ENCODE measurements around the gene MBLAC1.

The MBLAC1 gene

DNA sequence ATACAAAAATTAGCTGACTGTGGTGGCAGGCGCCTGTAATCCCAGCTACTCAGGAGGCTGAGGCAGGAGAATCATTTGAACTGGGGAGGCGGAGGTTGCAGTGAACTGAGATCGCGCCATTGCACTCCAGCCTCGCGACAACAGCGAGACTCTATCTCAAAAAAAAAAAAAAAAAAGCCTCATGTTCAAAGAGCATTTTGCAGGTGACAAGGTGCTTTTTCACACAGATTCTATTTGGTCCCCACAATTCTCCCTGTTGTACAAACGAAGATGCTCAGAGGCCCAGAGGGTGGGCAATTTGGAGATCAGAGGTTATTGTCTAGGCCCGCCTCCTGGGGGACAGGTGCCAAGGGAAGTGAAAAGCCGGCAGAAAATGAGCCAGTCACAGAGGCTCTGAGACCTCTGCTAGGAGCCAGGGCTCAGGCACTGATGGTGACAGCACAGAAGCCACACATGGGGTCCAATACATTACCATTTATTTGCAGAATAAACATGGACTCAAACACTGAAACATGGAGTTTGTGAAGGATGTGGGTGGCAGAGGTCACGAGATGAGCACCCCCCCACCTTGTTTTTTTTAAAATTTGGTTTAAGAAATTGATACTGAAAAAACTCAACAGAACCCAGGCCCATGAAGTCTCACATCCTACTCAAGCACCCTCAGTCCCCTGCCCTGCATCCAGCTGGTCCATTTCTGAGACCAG lies 42.5 kb downstream of the MBLAC1 start:
- no peak for DNase-seq (ENCODE audit: low read depth in 1 of 2, low spot score in 1 of 2)

DNA sequence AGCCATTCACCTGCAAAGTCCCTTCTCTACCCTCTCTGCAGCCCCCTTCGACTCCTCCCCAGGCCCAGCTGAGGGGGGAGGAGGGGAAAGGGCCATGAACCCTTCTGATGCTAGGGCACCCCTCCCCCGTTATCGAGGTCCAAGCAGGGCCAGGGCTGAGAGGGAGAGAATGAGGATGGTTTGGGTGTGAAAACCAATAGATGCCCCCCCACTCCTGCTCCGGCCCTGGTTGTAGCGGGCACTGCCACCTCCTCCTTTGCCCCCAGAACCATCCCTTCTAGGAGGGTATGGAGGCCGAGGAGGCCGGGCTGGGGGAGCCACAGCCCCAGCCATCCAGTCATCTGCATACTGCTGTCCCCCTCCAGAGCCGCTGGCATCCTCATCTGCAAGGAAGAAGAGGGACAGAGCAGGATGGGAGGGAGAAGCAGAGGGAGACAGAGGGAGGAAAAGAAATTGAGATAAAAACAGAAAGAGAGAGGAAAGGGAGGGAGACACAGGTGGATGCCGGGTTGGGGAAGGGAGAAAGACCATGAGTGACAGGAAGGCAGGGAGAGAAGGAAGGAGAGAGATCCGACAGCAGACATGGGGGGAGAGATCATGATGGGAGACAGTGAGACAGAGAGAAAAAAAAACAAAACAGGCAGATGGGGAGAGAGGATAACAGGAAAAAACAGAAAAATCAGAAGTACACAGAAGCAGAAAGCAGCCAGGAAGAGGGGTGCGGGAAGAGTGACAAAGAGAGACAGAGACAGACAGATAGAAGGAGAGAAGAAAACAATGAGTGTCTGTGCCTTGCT lies 43.5 kb downstream of the MBLAC1 start:
- DNase-seq (ENCODE audit: low read depth in 1 of 2, low spot score in 1 of 2) = no peak

DNA sequence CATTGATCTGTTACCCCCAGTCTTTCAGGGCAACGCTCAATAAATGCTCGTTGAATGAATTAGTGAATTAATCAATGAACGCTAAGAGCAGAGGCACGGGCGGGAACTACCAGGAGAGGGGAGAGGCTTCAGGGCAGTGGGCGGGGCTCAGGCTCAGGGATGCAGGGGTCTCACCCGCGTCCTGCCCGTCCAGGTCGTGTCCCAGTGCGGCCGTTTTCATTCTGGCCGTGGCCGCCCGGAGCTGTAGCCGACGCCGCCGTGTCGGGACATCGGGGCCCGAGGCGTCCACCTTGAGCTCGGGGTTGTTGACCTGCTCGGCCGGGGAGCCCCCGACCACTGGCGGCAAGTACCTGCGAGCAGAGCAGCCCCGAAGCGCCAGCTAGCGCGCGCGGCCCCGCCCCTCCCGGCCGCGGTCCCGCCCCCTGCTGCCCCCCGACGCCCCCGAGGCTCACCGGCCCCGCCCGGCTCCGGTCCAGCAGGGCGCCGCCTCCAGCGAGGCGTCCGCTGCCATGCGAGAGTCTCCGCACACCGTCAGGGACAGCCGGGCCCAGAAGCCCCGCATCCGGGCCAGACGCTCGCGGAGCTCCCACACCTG lies 44.4 kb downstream of the MBLAC1 start:
- no peak for DNase-seq (ENCODE audit: low read depth in 1 of 2, low spot score in 1 of 2)

DNA sequence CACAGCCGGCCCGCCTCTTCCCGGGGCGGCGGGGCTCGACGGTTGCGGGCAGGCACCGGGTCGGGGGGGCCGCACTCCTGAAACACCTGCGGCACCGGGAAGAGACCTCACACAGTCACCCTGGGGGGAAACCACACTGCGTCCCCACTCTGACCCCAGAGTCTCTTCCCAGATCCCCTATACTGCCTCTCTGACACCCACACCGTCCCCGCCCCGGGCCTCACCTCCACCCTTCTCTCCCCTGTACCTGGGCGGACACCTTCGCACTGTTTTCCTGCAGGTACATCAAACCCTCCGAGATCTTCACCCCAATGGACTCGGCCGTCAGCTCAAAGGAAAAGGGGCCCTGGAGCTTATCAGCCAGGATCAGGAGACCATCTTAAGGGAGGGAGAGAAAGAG lies 45.1 kb downstream of the MBLAC1 start:
- DNase-seq (ENCODE audit: low read depth in 1 of 2, low spot score in 1 of 2) = no peak

DNA sequence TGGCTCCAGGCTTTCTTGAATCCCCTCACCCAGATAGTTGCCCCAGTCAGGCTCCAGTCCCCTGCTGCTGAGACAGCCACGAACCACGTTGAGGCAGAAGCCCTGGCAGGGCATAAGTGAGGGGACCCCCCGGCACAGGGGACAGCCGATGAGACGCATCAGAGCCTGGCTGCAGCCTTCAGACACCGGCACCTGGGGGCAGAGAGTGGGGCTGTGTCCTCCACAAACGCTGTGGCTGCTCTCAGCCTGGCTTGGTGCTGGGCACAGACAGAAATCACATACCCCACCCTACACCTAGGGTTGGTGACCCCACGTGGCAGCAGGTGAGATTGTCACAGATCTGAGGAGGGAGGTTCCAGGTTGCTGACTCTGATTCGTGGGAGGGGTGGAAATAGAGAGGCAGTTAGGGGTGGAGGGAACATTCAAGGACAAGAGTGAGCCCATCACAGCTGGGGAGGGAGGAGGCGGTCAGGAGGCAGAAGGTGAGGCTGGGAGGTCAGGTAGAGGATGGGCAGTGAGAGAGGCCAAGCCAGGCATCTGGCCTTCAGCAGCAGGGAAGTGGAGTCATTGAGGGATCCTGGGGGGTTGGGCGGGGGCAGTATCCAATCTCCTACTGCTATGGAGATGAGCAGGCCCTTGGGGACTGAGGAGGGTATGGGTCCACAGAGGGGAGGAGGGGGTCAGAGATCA lies 47.2 kb downstream of the MBLAC1 start:
- DNase-seq (ENCODE audit: low read depth in 1 of 2, low spot score in 1 of 2) = no peak

DNA sequence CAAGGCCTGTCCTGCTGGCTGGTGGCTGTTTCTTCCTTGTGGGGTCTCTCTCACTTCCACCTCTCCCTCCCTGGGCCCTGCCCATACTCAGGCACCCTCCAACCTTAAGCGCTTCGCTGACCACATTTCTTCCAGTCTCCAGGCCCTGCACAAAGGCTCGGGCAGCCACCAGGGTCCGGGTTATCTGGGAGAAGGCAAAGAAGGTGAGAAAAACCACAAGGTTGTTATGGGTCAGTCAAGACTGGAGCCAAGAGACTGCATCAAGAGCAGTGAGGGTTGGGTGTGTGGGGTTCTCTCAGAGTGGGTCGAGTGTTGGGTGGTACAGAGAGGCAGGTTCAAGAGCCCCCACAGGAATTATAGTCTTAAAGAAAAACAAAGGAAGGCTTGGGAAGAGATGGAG lies 47.8 kb downstream of the MBLAC1 start:
- DNase-seq (ENCODE audit: low read depth in 1 of 2, low spot score in 1 of 2) = no peak

DNA sequence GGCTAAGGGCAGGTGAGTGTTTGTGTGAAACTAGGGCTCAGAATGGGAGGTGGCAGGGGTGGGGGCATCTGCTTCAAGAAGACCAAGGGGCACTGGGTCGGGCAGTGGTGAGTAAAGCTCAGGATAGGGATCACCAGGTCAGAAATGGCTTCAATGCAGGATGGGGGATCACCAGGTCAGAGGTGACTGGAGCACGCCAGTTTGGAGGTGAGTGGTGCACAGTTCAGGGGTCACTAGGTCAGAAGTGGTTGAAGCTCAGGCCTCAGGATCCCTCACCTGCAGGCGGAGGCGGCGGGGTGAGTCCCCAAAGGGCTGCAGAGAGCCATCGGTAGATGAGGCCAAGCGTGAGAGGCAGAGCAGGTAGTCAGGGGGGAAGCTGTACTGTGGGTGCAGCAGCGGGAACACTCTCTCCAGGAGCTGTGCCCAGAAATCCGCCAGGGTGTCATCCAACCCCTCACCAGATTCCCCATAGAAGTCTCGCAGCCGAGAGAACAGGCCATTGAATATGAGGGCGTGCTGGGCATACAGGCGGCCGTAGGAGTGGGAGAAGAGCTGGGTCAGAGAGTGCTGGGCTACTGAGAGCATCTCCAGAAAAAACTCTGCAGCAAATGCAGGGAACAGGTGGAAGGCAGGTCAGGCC lies 48.6 kb downstream of the MBLAC1 start:
- DNase-seq (ENCODE audit: low read depth in 1 of 2, low spot score in 1 of 2) = no peak

DNA sequence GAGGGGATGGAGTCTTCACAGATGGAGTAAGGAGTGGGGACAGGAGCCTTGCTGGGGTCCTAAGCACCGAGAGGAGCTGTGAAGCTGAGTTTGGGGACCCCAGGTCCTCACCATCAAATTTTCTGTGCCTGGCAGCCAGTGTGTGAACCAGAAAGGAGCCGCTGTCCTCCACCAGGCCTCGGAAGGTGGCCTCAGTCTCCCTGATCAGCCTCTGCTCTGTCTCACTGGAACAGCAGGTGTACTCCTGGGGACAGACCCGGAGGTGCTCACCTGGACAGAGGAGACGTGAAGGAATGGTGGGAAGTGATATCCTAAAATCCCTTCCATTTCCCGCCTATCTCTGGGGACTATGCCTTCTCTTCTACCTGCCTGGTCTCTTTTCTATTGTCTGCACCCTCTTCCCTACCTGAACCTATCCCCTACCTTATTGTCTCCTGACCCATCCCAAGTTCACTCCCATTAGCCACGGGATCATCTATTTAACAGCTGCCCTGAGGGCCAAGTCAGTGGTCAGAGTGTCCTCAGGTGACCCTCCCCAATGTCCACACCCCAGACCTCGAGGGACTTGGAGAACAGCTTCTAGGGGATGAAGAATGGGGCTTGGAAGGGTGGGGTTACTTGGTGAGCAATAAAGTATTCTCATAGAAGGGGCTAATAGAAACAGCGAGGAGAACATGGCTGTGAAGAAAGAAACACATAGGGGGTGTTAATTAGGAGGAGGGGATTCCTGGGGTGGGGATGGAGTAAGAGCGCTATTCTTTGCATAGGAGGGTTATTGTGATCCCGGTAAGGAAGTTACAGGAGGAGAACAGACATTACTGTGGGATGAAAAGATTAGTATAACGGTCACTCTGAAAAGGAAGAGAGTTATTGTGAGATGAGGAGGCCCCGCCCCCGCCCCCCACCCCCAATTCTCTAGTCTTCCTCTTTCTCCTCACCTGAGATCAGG lies 49.6 kb downstream of the MBLAC1 start:
- no peak for DNase-seq (ENCODE audit: low read depth in 1 of 2, low spot score in 1 of 2)

DNA sequence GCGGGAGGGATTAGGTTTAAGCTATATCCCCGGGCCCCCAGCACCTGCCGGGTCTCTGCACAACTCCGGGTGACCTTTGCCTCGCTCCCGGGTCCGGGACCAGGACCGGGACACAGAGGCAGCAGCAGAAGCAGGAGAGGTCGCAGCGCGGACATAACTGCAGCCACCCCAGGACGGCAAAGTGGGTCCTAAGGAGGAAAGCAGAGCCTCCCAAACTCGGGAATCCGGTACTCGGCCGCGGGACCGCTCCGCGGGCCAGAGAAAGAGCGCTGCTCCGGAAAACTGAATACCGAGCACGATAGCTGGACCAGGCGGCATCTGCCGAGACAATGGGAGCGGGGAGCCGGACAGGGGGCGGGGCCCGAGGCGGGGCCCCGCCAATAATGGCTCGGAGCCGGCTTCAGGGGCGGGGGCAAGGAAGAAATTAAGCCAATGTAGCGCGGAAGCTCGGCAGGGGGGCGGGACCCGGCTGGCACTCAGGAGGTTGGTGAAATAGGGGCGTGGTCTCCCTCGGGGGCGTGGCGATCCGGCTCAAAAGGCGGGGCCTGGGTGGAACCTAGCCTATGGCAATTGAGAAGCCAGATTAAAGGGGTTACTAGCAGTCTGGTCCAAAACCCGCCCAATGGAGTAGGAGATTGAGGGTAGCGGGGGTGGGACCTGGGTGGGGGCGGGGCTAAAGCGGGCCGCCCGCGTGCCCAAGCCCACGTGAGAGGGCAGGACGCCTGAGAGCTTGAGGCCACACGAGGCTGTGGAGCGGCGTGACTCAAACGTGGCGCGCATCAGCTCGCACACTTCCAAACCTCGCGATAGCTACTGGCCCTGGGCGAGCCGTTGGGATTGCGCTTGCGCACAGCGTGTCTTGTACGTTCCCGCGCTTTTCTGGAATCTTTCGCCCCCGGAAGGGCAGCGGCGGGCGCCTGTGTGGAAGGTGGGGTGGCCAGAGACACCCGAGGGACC lies 50.6 kb downstream of the MBLAC1 start, which contains the start of the genes GPC2 and STAG3:
TSS of gene GPC2 (minus strand) at position 337 of the 957 bp plus-strand sequence. CDS start at position 155, 182 bp downstream.
TSS of gene STAG3 (plus strand) at position 874 of the 957 bp plus-strand sequence. CDS start 2,639 bp downstream, outside the sequence.
- peak; percentile 97 to 98 for DNase-seq (ENCODE audit: low read depth in 1 of 2, low spot score in 1 of 2)
